Inferior parietal cortex (tissue), 1 donor: Measurements from ENCODE around the gene GSTP1.
"Not testable (repeated sequence)": the region's sequence is repeated elsewhere in the genome, so short reads cannot be mapped to it uniquely, and the experiment has no call there.

Experiments
- DNase-seq: peaks from one replicate; pipeline ENCODE4 v3.0.0-alpha.2; 2016; ENCODE audit errors: extremely low spot score

Gene GSTP1

DNA sequence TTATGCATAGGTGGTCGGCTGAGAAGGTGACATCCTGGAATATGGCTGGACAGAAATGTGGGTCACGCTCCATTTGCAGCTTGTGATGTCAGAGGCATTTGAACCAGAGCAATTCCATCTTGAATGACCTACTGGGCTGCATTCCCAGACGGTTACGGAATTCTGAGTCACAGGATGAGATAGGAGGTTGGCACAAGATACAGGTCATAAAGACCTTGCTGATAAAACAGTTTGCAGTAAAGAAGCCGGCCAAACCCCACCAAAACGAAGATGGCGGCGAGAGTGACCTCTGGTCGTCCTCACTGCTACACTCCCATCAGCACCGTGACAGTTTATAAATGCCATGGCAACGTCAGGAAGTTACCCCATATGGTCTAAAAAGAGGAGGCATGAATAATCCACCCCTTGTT is 19.9 kb upstream of the GSTP1 start:
- not testable (repeated sequence) for DNase-seq

DNA sequence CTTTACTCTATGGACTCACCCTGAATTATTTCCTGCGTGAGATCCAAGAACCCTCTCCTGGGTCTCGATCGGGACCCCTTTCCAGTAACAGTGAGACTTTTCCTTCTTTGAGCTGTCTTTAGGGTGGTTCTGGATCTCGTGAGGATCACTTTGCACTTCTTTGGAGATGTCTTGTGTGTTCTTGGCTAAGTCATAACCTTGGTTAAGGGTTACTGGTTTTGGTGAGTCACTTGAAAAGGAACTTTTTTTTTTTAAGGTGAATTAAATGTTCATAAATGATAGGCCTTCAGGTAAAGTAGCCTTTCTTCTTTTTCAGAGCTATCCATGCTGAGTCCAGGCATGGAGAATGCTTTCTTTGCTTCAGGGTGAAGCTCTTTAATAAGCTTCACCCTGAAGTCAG is 19.4 kb upstream of the GSTP1 start:
- no peak for DNase-seq

DNA sequence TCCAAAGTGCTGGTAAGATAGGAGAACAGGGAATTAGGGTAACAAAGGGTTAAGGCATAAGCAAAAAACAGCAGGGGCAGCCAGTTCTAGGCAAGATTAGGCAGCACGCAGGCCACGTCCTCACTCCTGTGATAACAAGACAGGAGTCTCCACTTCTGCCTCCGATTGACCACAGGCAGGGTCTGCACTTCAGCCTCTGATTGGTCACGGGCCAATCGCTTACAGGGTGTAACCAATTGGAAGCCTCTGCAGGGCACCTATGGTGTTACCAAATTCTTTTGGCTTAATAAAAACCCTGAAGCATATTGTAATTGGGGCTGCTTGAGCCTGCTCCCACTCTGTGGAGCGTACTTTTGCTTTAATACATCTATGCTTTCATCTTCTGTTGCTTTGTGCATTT is 12.2 kb upstream of the GSTP1 start:
- no peak for DNase-seq

DNA sequence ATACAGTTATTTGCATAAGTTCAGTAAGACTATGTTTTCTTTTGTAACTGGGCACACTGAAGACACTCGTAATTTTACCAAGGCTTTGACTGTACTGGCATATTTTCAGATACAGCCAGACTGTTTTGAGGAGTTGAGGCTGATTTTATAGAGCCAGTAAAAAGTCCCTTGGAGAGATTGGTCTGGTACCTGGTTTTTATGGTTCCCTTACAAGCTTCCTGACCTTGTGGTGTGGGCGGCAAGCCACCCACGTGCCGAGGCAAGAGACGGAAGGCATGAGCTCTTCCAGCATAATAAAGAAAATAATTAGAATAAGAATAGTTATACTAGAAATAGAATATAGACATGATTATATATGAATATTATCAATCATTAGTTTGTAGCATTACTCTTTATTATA is 11.3 kb upstream of the GSTP1 start:
- DNase-seq, result no peak

DNA sequence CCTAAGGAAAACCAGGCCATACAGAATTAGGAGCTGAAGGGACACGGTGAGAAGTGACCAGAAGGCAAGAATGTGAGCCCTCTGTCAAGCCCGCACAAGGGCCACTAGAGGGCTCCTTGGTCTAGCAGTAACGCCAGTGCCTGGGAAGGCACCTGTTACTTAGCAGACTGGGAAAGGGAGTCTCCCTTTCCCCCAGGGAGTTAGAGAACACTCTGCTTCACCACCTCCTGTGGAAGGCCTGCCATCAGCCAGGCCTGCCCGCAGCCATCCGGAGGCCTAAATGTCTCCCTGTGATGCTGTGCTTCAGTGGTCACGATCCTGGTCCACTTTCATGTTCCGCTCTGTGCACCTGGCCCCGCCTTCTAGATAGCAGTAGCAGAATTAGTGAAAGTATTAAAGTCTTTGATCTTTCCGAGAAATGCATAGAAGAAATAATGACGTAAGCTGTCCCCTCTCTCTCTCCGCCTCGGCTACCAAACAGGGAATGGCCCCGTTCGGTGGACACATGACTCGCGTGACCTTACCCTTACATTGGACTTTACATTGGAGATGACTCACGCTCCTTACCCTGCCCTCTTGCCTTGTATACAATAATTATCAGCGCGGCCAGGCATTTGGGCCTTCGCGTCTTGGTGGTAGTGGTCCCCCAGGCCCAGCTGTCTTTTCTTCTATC is 10.7 kb upstream of the GSTP1 start:
- peak; percentile 69 for DNase-seq

DNA sequence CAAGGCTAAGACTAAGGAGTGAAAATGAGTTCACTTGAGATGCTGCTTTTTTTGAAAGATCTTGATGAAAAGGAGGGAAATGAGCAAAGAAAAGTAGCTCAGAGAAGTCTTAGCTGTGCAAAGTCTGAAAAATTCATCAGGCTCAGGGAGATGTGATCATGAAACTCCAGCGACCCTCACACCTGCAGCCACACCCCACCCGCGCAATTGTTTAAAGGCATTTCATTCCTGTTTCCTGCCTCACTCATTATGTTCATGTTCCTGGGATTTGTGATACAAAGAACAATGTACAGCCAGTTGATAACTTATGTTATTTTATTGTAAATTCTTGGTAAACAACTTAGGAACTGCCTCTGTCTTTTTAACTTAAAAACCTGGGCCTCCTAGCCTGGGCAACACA is 8.7 kb upstream of the GSTP1 start:
- no peak for DNase-seq

DNA sequence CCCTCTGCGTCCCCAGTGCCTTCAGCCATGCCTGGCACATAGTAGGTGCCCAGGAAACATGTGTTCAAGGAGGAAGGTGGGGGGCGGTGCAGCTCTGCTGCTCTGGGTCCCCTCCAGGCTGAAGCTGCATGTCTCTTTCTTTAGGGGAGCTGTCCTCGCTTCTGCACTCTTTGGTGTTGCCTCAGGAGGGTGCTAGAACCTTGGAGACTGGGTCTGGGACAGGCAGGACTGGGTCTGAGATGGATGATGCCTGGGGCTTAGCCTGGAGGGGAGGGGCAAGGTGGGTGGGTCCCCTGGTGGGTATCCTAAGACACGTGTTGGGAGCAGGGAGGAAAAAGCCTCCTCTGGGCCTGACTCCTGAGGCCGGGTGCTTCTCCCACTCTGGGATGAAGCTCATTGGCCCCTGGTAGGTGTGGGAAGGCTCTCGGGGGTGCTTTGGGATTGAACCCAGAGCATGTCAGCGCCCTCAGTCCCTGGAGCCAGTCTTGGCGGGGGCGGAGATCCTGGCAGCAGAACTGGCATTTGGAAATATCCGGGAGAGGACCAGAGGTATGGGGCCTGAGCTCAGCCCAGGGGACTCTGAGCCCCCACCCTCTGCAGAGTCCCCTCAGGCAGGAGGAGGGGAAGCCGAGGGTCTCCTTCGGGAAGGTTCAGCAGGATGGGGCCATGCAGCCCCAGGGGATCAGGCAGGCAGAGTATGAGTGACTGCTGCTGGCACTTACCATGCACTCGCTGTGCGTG is 6.7 kb upstream of the GSTP1 start:
- DNase-seq, result no peak

DNA sequence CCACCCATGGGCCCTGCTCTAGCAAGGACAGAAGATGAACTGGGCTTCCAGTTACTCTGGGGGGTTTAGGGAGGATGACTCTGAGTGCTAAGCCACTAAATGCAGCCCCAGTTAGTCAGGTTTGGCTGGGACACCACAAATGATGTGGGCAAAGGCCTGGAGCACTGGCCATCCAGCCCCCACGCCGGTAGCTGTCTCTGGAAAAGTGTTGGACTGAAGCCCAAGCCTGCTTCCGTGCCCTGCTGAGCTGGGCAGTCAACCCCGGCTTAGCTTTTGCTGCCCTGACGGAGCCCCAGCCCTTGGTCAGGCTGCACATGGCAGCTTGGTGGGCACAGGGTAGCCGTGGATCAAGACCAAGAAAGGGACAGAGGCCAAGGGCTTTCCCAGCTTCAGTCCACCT is 5.7 kb upstream of the GSTP1 start:
- no peak for DNase-seq

DNA sequence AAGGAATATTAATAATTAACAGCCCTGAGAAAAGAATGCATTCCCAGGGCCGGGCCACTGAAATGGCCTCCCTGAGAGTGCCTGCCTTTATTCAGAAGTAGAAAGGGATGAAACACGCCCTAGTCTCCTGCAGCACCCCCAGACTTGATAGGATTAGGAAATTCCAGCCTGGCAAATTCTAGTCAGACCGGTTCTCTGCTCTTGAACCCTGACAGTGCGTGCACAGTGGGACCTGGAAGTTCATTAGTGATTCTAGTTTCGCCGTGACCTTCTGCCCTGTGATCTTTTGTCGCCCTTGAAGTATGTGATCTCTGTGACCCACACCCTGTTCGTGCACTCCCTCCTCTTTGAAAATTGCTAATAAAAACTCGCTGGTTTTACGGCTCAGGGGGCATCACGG is 2.1 kb upstream of the GSTP1 start:
- DNase-seq, result no peak

DNA sequence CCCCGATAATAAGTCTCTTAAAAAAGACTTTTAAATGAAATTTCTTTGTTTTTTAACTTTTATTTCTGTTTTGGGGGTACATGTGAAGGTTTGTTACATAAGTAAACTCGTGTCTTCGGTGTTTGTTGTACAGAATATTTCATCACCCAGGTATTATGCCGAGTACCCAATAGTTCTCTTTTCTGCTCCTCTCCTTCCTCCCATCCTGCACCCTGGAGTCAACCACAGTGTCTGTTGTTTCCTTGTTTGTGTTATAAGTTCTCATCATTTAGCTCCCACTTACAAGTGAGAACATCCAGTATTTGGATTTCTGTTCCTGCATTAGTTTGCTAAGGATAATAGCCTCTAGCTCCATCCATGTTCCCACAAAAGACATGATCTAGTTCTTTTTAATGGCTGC is 1.6 kb upstream of the GSTP1 start:
- DNase-seq, result no peak

DNA sequence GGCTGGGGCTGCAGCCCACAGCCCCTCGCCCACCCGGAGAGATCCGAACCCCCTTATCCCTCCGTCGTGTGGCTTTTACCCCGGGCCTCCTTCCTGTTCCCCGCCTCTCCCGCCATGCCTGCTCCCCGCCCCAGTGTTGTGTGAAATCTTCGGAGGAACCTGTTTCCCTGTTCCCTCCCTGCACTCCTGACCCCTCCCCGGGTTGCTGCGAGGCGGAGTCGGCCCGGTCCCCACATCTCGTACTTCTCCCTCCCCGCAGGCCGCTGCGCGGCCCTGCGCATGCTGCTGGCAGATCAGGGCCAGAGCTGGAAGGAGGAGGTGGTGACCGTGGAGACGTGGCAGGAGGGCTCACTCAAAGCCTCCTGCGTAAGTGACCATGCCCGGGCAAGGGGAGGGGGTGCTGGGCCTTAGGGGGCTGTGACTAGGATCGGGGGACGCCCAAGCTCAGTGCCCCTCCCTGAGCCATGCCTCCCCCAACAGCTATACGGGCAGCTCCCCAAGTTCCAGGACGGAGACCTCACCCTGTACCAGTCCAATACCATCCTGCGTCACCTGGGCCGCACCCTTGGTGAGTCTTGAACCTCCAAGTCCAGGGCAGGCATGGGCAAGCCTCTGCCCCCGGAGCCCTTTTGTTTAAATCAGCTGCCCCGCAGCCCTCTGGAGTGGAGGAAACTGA is 731 bp downstream of the GSTP1 start:
- no peak for DNase-seq

DNA sequence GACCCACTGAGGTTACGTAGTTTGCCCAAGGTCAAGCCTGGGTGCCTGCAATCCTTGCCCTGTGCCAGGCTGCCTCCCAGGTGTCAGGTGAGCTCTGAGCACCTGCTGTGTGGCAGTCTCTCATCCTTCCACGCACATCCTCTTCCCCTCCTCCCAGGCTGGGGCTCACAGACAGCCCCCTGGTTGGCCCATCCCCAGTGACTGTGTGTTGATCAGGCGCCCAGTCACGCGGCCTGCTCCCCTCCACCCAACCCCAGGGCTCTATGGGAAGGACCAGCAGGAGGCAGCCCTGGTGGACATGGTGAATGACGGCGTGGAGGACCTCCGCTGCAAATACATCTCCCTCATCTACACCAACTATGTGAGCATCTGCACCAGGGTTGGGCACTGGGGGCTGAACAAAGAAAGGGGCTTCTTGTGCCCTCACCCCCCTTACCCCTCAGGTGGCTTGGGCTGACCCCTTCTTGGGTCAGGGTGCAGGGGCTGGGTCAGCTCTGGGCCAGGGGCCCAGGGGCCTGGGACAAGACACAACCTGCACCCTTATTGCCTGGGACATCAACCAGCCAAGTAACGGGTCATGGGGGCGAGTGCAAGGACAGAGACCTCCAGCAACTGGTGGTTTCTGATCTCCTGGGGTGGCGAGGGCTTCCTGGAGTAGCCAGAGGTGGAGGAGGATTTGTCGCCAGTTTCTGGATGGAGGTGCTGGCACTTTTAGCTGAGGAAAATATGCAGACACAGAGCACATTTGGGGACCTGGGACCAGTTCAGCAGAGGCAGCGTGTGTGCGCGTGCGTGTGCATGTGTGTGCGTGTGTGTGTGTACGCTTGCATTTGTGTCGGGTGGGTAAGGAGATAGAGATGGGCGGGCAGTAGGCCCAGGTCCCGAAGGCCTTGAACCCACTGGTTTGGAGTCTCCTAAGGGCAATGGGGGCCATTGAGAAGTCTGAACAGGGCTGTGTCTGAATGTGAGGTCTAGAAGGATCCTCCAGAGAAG is 1.6 kb downstream of the GSTP1 start:
- DNase-seq, result no peak

DNA sequence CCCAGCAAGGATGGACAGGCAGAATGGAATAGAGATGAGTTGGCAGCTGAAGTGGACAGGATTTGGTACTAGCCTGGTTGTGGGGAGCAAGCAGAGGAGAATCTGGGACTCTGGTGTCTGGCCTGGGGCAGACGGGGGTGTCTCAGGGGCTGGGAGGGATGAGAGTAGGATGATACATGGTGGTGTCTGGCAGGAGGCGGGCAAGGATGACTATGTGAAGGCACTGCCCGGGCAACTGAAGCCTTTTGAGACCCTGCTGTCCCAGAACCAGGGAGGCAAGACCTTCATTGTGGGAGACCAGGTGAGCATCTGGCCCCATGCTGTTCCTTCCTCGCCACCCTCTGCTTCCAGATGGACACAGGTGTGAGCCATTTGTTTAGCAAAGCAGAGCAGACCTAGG is 2.3 kb downstream of the GSTP1 start:
- DNase-seq, result no peak

DNA sequence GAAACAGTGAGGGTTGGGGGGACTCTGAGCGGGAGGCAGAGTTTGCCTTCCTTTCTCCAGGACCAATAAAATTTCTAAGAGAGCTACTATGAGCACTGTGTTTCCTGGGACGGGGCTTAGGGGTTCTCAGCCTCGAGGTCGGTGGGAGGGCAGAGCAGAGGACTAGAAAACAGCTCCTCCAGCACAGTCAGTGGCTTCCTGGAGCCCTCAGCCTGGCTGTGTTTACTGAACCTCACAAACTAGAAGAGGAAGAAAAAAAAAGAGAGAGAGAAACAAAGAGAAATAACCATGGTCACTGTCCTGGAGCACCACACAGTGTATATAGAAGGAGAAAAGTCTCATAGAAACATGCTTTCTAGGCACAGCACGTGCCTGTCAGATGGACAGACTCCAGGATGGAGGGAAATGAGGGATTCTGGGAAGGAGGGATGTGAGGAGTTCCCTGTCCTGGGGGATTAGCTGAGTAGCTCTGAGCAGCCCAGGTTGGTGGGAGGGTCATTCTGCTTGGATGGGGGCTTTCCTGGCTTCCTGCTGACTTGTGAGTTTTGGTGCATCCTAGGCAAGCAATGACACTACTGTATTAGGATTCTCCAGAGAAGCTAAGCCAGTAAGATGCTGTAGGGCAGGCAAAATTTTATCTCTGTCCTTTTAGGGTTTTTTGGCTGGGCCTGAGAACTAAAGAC is 3.1 kb downstream of the GSTP1 start:
- DNase-seq, result no peak

DNA sequence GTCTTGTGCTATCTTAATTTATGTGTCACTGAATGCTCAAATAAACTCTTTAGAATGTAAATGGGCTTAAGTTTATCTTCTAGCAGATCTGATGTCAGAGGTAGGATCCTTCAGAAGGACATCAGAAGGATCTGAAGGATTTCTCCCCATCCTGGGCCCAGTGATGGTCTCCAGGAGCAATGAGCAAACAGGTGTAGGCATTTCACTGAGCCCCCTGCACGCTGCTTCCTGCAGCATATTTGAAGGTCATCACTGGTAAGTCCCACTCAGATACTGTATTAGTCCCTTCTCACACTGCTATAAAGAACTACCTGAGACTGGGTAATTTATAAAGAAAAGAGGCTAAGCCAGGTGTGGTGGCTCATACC is 4.5 kb downstream of the GSTP1 start:
- no peak for DNase-seq

DNA sequence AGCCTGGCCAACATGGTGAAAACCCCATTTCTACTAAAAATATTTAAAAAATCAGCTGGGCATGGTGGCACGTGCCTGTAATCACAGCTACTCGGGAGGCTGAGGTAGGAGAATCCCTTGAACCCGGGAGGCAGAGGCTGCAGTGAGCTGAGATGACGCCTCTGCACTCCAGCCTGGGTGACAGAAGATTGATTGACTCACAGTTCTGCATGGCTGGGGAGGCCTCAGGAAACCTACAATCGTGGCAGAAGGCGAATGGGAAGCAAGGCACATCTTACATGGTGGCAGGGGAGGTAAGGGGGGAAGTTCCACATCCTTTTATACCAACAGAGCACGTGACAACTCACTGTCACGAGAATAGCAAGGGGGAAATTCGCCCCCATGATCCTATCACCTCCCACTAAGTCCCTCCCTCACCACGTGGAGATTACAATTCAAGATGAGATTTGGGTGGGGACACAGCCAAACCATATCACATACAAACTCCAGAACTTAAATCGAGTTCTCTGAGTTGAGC is 5.3 kb downstream of the GSTP1 start:
- DNase-seq, result not testable (repeated sequence)

DNA sequence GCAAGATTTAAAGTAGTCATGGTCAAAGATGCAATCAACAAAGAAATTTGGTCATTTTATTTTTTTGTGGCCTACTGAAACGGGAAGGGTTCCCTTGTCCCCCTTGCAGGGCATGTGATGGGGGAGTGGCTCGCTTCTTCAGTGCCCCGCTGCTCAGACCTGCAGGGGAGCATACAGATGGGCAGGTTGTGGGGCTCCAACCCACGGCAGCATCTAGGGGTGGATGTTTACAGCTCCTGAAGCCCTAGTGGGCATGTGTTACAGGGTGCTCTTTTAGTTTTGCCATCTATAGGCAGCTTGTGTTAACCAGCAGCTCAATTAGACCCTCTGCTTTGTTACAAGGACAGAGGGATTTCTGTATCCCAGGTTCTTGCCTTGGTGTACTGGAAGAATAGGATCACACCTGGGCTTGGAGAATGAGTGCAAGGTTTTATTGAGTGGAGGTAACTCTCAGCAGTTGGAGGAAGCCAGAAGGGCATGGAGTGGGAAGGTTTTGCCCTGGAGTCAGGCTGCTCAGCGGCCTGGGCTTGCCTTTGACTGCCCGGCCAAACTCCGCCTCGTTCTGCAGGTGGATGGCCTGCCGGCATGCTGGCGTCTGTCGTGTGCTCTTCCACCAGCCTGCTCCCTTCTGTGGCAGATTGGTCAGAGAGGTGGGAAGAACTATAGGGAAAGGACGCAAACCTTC is 9.4 kb downstream of the GSTP1 start:
- DNase-seq, result no peak

DNA sequence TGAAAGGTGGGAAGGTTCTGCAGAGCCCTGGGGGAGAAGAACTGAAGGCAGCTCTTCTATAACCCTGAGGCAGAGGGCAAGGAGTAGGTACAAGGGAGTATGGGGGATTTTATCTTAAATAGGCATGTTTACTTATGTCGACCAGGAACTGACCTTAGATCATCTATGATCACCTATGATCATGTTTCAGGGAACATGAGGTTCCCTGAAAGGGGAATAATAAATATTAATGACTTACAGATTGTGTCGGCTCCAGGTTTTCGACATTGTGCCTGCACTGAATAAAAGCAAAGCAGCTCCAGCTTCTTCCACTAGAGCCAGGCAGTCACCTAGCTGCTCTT is 9.9 kb downstream of the GSTP1 start:
- no peak for DNase-seq

DNA sequence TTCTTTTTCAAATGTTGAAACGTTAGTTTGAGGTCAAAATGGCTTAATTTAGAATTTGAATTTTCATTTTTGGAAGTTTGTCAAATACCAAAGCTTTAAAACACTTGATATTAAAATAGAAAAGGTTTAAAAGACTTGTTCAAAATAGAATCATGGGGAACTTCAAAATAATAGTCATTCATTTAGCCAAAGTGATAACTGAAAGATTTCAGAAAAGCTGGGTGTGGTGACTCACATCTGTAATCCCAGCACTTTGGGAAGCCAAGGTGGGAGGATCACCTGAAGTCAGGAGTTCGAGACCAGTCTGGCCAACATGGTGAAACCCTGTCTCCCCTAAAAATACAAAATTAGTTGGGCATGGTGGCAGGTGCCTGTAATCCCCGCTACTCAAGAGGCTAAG is 10.9 kb downstream of the GSTP1 start:
- no peak for DNase-seq

DNA sequence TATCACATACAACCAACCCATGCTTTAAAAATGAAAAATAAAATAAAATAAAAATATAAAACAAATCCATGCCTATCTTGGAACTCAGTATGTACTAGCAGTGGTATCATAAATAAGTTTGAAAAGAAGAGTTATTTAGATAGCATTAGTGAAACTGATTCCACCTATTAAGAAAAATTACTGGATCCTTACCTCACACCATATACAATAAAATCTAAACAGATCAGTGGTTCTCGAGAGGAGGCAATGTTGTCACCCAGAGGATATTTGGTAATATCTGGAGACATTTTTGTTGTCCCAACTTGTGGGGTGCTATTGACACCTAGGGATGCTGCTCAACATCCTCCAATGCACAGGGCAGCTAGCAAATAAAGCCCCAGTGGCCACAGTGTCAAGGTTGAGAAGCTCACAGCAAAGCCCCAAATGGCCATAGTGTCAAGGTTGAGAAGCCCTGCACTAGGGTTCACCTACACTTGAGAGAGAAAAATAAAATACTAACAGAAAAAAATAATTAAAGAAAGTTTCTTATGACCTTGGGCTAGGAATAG is 13.2 kb downstream of the GSTP1 start:
- DNase-seq, result no peak
